WTC11 (cell line): ENCODE measurements around the gene TP53INP2. TPM values are rescaled to one million over a fixed set of nuclear protein-coding genes. Genes with fewer than 3 reads are reported as not detected.

Source experiments
- ATAC-seq: fragments of 200-7000 bp; cut with Tn5 transposase; 2 replicates; pipeline ENCODE4 v1.10.0; 2021; ENCODE audit warnings: mild to moderate bottlenecking, moderate library complexity
- CTCF ChIA-PET: fragments of 300-600 bp; sonication (Branson Sonifier 250); formaldehyde crosslinking; loops from one replicate; lab custom pipeline; 2021; ENCODE audit warnings: antibody characterized with exemption; lab: Charles Lee
- POLR2A ChIA-PET: fragments of 350-600 bp; sonication (Branson Sonifier 250); formaldehyde crosslinking; loops from one replicate; lab custom pipeline; 2021; ENCODE audit warnings: antibody characterized with exemption; lab: Charles Lee
- DNase-seq: peaks from one replicate; pipeline ENCODE4 v3.0.0; 2021; ENCODE audit warnings: low spot score
- H3K27ac Mint-ChIP-seq: 2 replicates; pipeline ENCODE4 v1.8.0; 2021; ENCODE audit warnings: mixed read lengths
- H3K27me3 Mint-ChIP-seq: 2 replicates; pipeline ENCODE4 v1.8.0; 2021; ENCODE audit warnings: low read depth, mild to moderate bottlenecking, moderate library complexity, mixed read lengths
- H3K36me3 Mint-ChIP-seq: 2 replicates; pipeline ENCODE4 v1.8.0; 2021; ENCODE audit warnings: mixed read lengths
- H3K4me1 Mint-ChIP-seq: 2 replicates; pipeline ENCODE4 v1.8.0; 2022; ENCODE audit warnings: mixed read lengths
- H3K4me3 Mint-ChIP-seq: 2 replicates; pipeline ENCODE4 v1.8.0; 2021; ENCODE audit warnings: mild to moderate bottlenecking, moderate library complexity, mixed read lengths
- H3K9me3 Mint-ChIP-seq: 2 replicates; pipeline ENCODE4 v1.8.0; 2021; ENCODE audit warnings: mixed read lengths
- ARID4B ChIP-seq: sonication (generic); formaldehyde crosslinking; IDR thresholded peaks from 2 replicates; pipeline ENCODE4 v1.8.0; 2023; ENCODE audit warnings: missing genetic modification reagents, mild to moderate bottlenecking, borderline replicate concordance
- ATF2 ChIP-seq: sonication (generic); formaldehyde crosslinking; IDR thresholded peaks from 2 replicates; pipeline ENCODE4 v1.8.1; 2022; ENCODE audit warnings: low read depth, missing genetic modification reagents, borderline replicate concordance
- CTCF ChIP-seq: fragments of 200-600 bp; IDR thresholded peaks from 2 replicates; pipeline ENCODE4 v1.8.0; 2022; ENCODE audit warnings: antibody characterized with exemption
- ESRRA ChIP-seq: sonication (generic); formaldehyde crosslinking; IDR thresholded peaks from 2 replicates; pipeline ENCODE4 v1.8.1; 2022; ENCODE audit warnings: mild to moderate bottlenecking, missing genetic modification reagents, borderline replicate concordance
- HMGA2 ChIP-seq: fragments of 250-450 bp; sonication (Bioruptor Pico); IDR thresholded peaks from 2 replicates; pipeline ENCODE4 v1.4.0; 2021; ENCODE audit warnings: mild to moderate bottlenecking, moderate library complexity
- IRF2 ChIP-seq: sonication (generic); formaldehyde crosslinking; IDR thresholded peaks from 2 replicates; pipeline ENCODE4 v1.8.0; 2022; ENCODE audit warnings: low read depth, missing genetic modification reagents, borderline replicate concordance
- MYBL2 ChIP-seq: sonication (generic); formaldehyde crosslinking; IDR thresholded peaks from 2 replicates; pipeline ENCODE4 v1.8.1; 2023; ENCODE audit warnings: mild to moderate bottlenecking, moderate library complexity, missing genetic modification reagents
- NFYB ChIP-seq: sonication (generic); formaldehyde crosslinking; conservative IDR thresholded peaks from 2 replicates; pipeline ENCODE4 v1.8.0; 2022; ENCODE audit warnings: low read depth, missing genetic modification reagents
- PREB ChIP-seq: sonication (generic); formaldehyde crosslinking; IDR thresholded peaks from 2 replicates; pipeline ENCODE4 v1.8.1; 2022; ENCODE audit warnings: mild to moderate bottlenecking, missing genetic modification reagents, moderate library complexity, borderline replicate concordance
- TCF7 ChIP-seq: sonication (generic); formaldehyde crosslinking; IDR thresholded peaks from 2 replicates; pipeline ENCODE4 v1.8.0; 2022; ENCODE audit warnings: mild to moderate bottlenecking, low read depth, missing genetic modification reagents, moderate library complexity
- total RNA-seq: library from RNA; stranded (reverse); gene quantifications from 3 replicates; pipeline ENCODE4 v1.2.3, GENCODE V29; 2021

The TP53INP2 gene
- total RNA-seq, 1 experiment from 2014 or later, result 4.3 TPM

- TF ChIP-seq IRF2 (CRISPR knock-in tag) (no peak), ATF2 (CRISPR knock-in tag) (no peak), TCF7 (CRISPR knock-in tag) (no peak), PREB (CRISPR knock-in tag) (no peak), ARID4B (CRISPR knock-in tag) (no peak)
These were observed 5.9 kb downstream of the TP53INP2 start (continued) for GRCh38 chr20:34709831-34710567.

- Mint-ChIP-seq H3K4me3 (peak overlapping the region; percentile 77), H3K27me3 (peaks cover 45% of the 10 kb centered on the region), H3K36me3 (no peaks in the 10 kb centered on the region), H3K9me3 (no peaks in the 10 kb centered on the region), H3K27ac (no peak overlapping the region), H3K4me1 (peaks cover 12% of the 10 kb centered on the region)
- ChIA-PET CTCF (interaction anchor here (0.6 to 7.0 kb wide), 7 partner anchors 16 to 520 kb away, joined by 3 to 50 read pairs (median 3); no protein-coding TSS in a partner anchor), POLR2A (no interaction called here)
- TF ChIP-seq NFYB (CRISPR knock-in tag) (no peak), ESRRA (CRISPR knock-in tag) (no peak), ARID4B (CRISPR knock-in tag) (no peak), MYBL2 (CRISPR knock-in tag) (no peak), CTCF (no peak), HMGA2 (CRISPR knock-in tag) (no peak)
- ATAC-seq (no peak), DNase-seq (no peak)
These were observed 6.4 kb downstream of the TP53INP2 start for GRCh38 chr20:34710568-34710839.
